ENCODE results near the gene RGS19.

RGS19 gene

DNA sequence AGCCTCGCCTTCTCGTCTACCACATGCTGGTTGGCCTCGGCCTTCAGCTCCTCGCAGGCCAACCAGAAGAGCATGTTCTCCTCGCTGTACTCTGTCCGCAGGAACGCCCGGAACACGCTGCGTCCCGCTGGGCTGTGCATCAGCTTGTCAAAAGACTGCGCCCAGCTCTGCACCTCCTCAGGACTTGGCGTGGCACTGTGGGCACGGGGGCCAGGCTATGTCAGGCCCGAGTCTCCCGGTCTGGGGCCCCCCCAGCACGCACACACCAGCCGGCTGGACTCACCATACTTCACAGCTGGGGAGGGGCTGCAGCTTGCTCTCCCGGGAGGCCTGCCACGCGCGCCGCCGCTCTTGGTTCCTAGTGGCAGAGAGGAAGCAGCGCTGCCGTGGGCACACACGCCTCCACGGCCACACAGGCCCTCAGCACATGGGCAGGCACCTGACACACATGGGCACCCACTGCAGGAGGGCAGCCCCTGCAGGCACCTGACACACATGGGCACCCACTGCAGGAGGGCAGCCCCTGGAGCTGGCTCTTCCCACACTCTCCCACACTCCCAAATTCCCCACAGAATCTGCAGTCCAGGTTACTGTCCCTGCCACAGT is 5.0 kb downstream of the RGS19 start:
- Histone ChIP-seq H3K9me3 (ENCODE audit: control insufficient read depth, insufficient read depth, low read depth, low read length) (no peaks in the 10 kb centered on the region), H3K4me3 (ENCODE audit: low read depth, low read length) (no peak overlapping the region), H3K27ac (ENCODE audit: low read depth, low read length) (no peak overlapping the region), H3K4me1 (ENCODE audit: control insufficient read depth, insufficient read depth, low read length) (peaks cover 12% of the 10 kb centered on the region; the same call in 1 of the 2 replicates), H3K9ac (ENCODE audit: low read length) (no peak overlapping the region), H3K36me3 (ENCODE audit: control insufficient read depth, insufficient read depth, low read length) (peaks cover 15% of the 10 kb centered on the region), H3K27me3 (ENCODE audit: control insufficient read depth, insufficient read depth, low read length) (no peaks in the 10 kb centered on the region)

DNA sequence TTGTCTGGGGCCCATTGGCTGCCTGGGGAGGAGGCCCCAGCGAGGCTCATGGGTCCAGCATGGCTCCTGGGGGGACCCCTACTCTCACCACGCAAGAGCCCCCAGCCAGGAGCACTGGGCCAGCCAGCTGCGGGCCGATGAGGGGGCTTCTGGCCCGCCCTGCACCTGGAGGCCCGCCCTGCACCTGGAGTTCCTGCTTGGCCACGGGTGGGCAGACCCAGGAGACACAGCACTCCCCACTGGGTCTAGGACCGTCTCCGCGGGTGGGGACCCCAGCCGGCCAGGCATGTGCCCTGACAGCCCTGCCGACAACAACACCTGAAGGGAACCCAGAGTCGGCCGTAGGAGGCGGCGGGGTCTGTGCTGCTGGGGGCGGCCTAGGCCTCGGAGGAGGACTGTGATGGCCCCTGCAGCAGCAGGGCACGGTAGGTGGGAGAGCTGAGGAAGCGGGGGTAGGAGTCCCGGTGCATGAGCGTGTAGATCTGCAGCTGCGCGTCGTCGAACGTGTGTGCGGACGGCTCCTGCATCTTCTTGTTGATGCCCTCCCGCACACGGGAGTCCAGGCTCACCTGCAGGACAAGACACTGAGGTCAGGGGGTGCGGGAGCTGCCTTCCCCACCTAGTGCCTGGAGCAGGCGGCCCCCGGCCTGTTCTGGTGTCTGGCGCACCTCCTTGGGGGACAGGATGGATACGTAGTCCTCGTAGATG is 5.7 kb downstream of the RGS19 start:
- no peaks in the 10 kb centered on the region for H3K9me3 ChIP-seq (ENCODE audit: control insufficient read depth, insufficient read depth, low read depth, low read length)
- no peak overlapping the region for H3K4me3 ChIP-seq (ENCODE audit: low read depth, low read length)
- no peak overlapping the region for H3K27ac ChIP-seq (ENCODE audit: low read depth, low read length)
- no peak overlapping the region for H3K9ac ChIP-seq (ENCODE audit: low read length)
- peaks cover 15% of the 10 kb centered on the region for H3K36me3 ChIP-seq (ENCODE audit: control insufficient read depth, insufficient read depth, low read length)
- H3K4me1 ChIP-seq (ENCODE audit: control insufficient read depth, insufficient read depth, low read length) = peaks cover 7% of the 10 kb centered on the region; the same call in 1 of the 2 replicates
- H3K27me3 ChIP-seq (ENCODE audit: control insufficient read depth, insufficient read depth, low read length) = no peaks in the 10 kb centered on the region

DNA sequence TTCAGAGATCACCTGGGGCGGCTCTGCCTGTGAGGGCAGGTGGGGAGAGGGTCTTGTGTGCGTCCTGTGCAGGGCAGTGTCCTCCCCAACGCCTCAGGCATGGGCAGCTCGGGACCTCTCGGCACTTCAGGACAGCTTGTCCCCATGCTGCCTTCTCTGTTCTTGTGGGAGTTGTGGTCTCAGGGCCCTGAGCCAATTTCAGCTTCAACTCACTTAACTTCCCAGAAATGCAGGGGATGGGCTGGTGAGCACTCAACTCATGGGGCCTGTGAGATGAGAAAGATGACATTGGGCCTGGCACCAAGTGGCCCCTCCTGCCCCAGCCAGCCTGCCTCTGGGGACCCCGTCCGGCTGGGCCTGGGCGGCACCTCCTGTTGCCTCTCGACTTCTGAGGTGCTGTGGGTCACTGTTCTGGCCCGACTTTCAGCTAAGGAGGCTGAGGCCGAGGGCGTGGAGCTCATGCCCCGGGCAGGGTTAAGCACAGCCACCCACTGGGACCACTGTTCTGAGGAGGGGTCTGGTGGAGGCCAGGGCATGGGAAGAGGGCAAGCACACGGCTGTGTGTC is 6.7 kb downstream of the RGS19 start:
- H3K9ac ChIP-seq (ENCODE audit: low read length) = no peak overlapping the region
- H3K36me3 ChIP-seq (ENCODE audit: control insufficient read depth, insufficient read depth, low read length) = peaks cover 15% of the 10 kb centered on the region
- H3K9me3 ChIP-seq (ENCODE audit: control insufficient read depth, insufficient read depth, low read depth, low read length) = no peaks in the 10 kb centered on the region
- H3K4me3 ChIP-seq (ENCODE audit: low read depth, low read length) = no peak overlapping the region
- no peak overlapping the region for H3K27ac ChIP-seq (ENCODE audit: low read depth, low read length)
- H3K4me1 ChIP-seq (ENCODE audit: control insufficient read depth, insufficient read depth, low read length) = no peaks in the 10 kb centered on the region
- no peaks in the 10 kb centered on the region for H3K27me3 ChIP-seq (ENCODE audit: control insufficient read depth, insufficient read depth, low read length)

DNA sequence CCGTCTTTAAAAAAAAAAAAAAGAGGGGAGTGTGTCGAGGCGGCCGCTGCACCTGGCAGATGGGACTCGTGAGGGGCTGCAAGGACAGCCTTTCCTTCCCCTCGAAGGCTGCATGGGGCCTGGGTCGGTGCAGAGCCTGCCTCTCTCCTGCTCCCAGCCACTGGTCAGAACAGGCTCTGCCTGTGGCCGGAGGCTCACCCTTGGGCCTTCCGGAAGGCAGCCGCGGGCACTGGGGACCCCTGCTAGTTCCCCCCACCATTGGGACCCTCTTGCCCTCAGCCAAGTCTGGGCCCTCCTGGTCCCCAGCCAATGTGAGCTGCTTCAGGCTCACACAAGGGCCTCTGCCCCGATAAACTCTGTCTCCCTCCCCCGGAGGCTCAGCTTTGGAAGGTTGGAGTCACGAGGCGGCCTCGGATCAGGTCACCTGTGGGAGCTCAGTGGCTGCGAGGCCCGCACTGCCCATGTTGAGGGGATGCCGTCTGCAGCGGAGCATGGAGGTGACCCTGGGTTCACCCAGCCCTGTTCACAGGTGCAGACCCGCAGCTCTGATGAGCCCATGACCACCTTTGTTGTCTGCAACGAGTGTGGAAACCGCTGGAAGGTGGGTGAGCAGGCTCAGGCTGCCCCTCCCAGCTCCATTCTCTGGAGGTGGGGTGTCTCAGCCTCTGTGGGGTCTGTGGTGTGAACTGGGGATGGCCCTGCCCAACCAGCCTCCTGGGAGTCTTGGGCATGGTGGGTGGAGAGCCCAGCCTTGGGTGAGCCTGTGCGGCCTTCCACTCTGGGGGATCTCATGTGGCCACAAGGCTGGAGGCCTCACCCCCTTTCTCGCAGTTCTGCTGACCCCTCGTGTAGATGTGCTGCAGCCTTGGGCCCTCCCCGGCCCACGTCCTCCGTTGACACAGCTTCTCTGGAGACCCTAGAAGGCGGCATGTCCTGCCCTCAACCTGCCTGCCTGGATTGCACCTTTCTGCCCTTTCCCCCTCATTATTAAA is 7.7 kb downstream of the RGS19 start:
- H3K4me1 ChIP-seq (ENCODE audit: control insufficient read depth, insufficient read depth, low read length) = no peaks in the 10 kb centered on the region
- no peak overlapping the region for H3K27ac ChIP-seq (ENCODE audit: low read depth, low read length)
- H3K9ac ChIP-seq (ENCODE audit: low read length) = no peak overlapping the region

DNA sequence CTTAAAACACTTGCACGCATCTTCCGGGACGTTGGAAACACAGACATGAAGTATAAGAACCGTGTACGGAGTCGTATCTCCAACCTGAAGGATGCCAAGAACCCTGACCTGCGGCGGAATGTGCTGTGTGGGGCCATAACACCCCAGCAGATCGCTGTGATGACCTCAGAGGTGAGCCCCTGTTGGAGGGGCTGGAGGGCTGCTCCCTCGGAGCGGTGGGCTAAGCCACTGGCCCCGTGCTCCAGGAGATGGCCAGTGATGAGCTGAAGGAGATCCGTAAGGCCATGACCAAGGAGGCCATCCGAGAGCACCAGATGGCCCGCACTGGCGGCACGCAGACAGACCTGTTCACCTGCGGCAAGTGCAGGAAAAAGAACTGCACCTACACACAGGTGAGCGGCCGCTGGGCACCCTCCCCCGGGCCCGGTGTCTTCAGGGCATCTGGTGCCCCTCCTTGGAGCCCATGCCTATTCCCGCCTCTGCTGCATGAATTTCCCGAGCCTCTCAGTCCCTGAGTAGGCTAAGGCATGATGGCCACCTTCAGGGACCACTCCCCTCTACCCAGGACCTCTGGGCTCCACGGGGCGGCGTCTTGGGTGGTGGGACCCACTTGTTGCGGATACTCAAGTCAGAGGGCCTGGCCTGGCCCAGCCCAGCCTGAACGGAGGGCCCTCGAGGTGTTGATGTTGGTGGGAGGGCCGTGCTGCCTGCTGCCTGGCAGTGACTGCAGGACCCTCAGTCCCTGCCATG is 8.9 kb downstream of the RGS19 start:
- H3K27me3 ChIP-seq (ENCODE audit: control insufficient read depth, insufficient read depth, low read length) = no peaks in the 10 kb centered on the region
- H3K4me1 ChIP-seq (ENCODE audit: control insufficient read depth, insufficient read depth, low read length) = peaks cover 9% of the 10 kb centered on the region
- H3K4me3 ChIP-seq (ENCODE audit: low read depth, low read length) = no peak overlapping the region
- H3K27ac ChIP-seq (ENCODE audit: low read depth, low read length) = no peak overlapping the region
- H3K9ac ChIP-seq (ENCODE audit: low read length) = no peak overlapping the region
- peaks cover 15% of the 10 kb centered on the region for H3K36me3 ChIP-seq (ENCODE audit: control insufficient read depth, insufficient read depth, low read length)
- no peaks in the 10 kb centered on the region for H3K9me3 ChIP-seq (ENCODE audit: control insufficient read depth, insufficient read depth, low read depth, low read length)

More for the DNA sequence above, 7.7 kb downstream of the RGS19 start:
- peaks cover 15% of the 10 kb centered on the region for H3K36me3 ChIP-seq (ENCODE audit: control insufficient read depth, insufficient read depth, low read length)
- no peaks in the 10 kb centered on the region for H3K9me3 ChIP-seq (ENCODE audit: control insufficient read depth, insufficient read depth, low read depth, low read length)
- H3K27me3 ChIP-seq (ENCODE audit: control insufficient read depth, insufficient read depth, low read length) = no peaks in the 10 kb centered on the region
- H3K4me3 ChIP-seq (ENCODE audit: low read depth, low read length) = no peak overlapping the region

DNA sequence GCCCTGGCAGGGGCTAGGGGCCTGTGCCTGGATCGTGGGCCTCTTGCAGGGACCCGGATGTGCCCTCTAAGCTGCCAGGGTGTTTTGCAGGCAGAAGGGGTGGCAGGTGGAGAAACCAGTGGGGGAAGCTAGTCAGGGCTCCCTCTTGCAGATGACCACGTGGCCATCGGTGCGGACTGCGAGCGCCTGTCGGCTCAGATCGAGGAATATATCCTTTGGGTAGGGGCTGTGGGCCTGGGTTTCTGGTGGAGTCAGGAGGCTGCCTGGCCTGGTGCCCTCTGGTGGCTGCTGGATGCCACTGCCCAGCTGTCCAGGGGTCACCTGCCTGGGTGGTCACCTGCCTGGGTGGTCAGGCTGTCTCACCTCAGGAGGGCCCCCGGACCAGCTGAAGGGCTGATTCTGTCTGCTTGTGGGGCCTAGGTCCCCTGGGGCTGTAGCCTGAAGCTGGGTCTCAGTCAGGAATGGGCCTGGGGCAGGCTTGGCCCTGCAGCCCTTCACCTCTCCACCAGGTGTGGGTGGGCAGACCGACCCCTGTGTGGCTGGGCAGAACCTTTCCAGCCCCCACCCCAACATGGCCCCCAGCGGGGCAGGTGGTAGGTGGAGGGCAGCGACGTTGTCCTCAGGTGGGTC is 9.6 kb downstream of the RGS19 start:
- Histone ChIP-seq H3K36me3 (ENCODE audit: control insufficient read depth, insufficient read depth, low read length) (peaks cover 15% of the 10 kb centered on the region), H3K27ac (ENCODE audit: low read depth, low read length) (no peak overlapping the region), H3K27me3 (ENCODE audit: control insufficient read depth, insufficient read depth, low read length) (no peaks in the 10 kb centered on the region), H3K9ac (ENCODE audit: low read length) (no peak overlapping the region), H3K4me1 (ENCODE audit: control insufficient read depth, insufficient read depth, low read length) (peaks cover 9% of the 10 kb centered on the region), H3K9me3 (ENCODE audit: control insufficient read depth, insufficient read depth, low read depth, low read length) (no peaks in the 10 kb centered on the region), H3K4me3 (ENCODE audit: low read depth, low read length) (no peak overlapping the region)

DNA sequence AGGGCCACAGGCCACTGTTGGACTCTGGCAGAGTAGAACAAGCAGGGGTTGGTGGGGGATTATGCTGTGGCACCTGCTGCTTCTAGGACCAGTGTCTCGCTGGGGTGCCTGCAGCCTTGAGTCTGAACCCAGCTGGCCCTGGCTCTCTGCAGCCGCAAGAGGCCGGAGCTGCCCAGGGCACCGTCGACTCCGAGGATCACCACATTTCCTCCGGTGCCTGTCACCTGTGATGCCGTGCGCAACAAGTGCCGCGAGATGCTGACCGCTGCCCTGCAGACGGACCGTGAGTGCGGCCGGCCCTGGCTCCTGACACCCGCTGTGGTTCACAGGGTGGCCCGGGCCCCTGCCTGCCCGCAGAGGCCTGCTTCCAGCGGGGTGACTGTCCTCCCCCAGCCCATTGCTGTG is 10.1 kb downstream of the RGS19 start:
- peaks cover 14% of the 10 kb centered on the region for H3K36me3 ChIP-seq (ENCODE audit: control insufficient read depth, insufficient read depth, low read length)
- H3K4me1 ChIP-seq (ENCODE audit: control insufficient read depth, insufficient read depth, low read length) = peaks cover 11% of the 10 kb centered on the region
- no peak overlapping the region for H3K4me3 ChIP-seq (ENCODE audit: low read depth, low read length)
- H3K27me3 ChIP-seq (ENCODE audit: control insufficient read depth, insufficient read depth, low read length) = no peaks in the 10 kb centered on the region
- no peaks in the 10 kb centered on the region for H3K9me3 ChIP-seq (ENCODE audit: control insufficient read depth, insufficient read depth, low read depth, low read length)
- H3K27ac ChIP-seq (ENCODE audit: low read depth, low read length) = no peak overlapping the region
- H3K9ac ChIP-seq (ENCODE audit: low read length) = no peak overlapping the region

DNA sequence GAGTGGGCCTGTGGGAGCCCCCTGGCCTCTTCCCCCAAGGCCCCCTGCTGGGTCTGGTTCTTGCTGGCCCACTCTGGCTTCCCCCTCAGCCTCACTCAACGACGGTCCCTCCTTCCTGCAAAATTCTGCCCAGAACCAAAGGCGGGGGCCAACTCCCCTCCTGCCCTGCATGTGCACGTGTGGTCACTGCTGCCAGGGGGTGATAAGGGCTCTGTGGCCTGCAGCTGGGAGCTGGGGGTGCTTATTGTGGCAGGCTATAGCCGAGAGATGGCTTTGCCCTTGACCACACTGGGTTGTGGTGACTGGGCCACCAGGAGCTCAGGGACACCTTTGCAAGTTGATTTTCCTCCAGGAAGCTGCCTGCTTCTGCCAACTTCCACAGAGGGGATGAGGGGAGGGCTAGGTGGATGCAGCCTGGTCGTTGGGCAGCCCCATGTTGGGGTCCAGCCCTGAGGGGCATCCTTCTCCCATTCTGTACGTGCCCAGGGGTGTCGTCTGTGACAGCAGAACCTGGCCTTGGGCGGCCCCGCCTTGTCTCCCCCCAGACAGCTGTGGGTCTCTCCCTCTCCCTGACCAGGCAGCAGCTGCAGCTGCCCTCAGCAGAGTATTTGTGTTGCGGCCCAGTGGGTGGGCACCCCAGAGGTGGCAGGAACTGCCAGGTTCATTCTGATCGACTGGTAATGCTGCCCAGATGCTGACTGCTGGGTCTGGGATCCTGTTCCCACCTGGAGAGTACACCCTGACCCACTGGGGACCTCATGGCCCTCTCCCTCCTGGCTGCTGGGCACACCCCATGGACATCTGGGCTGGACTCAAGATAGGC is 10.7 kb downstream of the RGS19 start:
- peaks cover 9% of the 10 kb centered on the region for H3K36me3 ChIP-seq (ENCODE audit: control insufficient read depth, insufficient read depth, low read length)
- H3K9ac ChIP-seq (ENCODE audit: low read length) = no peak overlapping the region
- no peak overlapping the region for H3K27ac ChIP-seq (ENCODE audit: low read depth, low read length)
- H3K4me3 ChIP-seq (ENCODE audit: low read depth, low read length) = no peak overlapping the region
- H3K9me3 ChIP-seq (ENCODE audit: control insufficient read depth, insufficient read depth, low read depth, low read length) = no peaks in the 10 kb centered on the region
- H3K27me3 ChIP-seq (ENCODE audit: control insufficient read depth, insufficient read depth, low read length) = no peaks in the 10 kb centered on the region
- peaks cover 17% of the 10 kb centered on the region for H3K4me1 ChIP-seq (ENCODE audit: control insufficient read depth, insufficient read depth, low read length)

DNA sequence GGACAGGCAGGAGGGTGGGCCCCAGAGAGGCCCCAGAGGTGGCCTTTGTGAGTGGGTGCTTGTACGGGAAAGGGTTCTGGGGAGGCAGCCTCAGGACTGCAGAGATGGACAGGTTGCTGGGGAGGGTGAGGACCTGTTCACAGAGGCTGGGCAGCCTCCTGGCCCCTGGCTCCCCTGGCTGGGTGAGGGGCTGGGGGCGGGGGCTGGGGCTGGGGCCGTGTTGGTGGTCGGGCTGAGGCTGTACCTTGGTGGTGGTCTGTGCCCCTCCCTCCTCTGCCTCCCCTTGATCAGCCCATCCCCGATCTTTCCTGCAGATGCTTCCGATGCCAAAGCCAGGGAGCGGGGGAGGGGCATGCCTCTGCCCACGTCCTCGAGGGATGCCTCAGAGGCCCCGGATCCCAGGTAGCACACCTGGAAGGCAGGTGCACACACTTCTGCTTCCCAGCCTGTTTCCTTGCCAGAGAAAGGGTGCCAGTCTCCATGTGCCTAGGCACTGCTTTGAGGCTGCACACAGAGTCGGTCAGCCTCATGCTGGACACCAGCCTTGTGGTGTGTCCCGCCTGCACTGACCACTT is 11.5 kb downstream of the RGS19 start:
- H3K27me3 ChIP-seq (ENCODE audit: control insufficient read depth, insufficient read depth, low read length) = no peaks in the 10 kb centered on the region
- H3K36me3 ChIP-seq (ENCODE audit: control insufficient read depth, insufficient read depth, low read length) = peaks cover 8% of the 10 kb centered on the region
- H3K27ac ChIP-seq (ENCODE audit: low read depth, low read length) = no peak overlapping the region
- H3K4me1 ChIP-seq (ENCODE audit: control insufficient read depth, insufficient read depth, low read length) = peaks cover 19% of the 10 kb centered on the region
- no peak overlapping the region for H3K9ac ChIP-seq (ENCODE audit: low read length)
- no peaks in the 10 kb centered on the region for H3K9me3 ChIP-seq (ENCODE audit: control insufficient read depth, insufficient read depth, low read depth, low read length)
- no peak overlapping the region for H3K4me3 ChIP-seq (ENCODE audit: low read depth, low read length)
